ENCODE results near the gene FUT7. TPM values are rescaled to one million over a fixed set of nuclear protein-coding genes. Genes with fewer than 3 reads are reported as not detected.

Gene FUT7
- total RNA-seq, 3 donors from 2014 or later (not counting 1 experiment from before 2014, with no cell fraction given): 0.99 to 5.1 (median 3.9) TPM

GRCh38 chr9:137037483-137037882, 5.6 kb upstream of the FUT7 start:
- Mint-ChIP-seq H3K9me3 (no peaks in the 10 kb centered on the region), H3K4me1 (peaks cover 19 to 26% of the 10 kb centered on the region in 2 donors), H3K4me3 (no peak overlapping the region), H3K27ac (no peak overlapping the region), H3K27me3 (ENCODE audit: low read depth in 2 of 2) (no peaks in the 10 kb centered on the region), H3K36me3 (no peaks in the 10 kb centered on the region)
- 94% methylated on average over 10 of the region's 10 CpGs for WGBS (ENCODE audit: insufficient coverage)
- no peaks in the 10 kb centered on the region for H3K9me3 ChIP-seq (ENCODE audit: control insufficient read depth, insufficient read depth, low read length)
- no peak for DNase-seq
- intact Hi-C loops (cut with micrococcal nuclease): no loop called here
- peaks cover 33% of the 10 kb centered on the region for H3K4me1 ChIP-seq (ENCODE audit: control insufficient read depth, insufficient read depth, low read length)
- H3K27ac ChIP-seq (ENCODE audit: low read length): no peak overlapping the region
- H3K4me3 ChIP-seq (ENCODE audit: low read length): no peak overlapping the region
- H3K36me3 ChIP-seq (ENCODE audit: control insufficient read depth, insufficient read depth, low read length): no peaks in the 10 kb centered on the region
- ATAC-seq: no peak
- no peak for TF ChIP-seq CTCF (IDR thresholded peaks at IDR 0.05)
- H3K27me3 ChIP-seq (ENCODE audit: control insufficient read depth, insufficient read depth, low read length): peaks cover 3% of the 10 kb centered on the region

- no peak for DNase-seq
- H3K36me3 ChIP-seq (ENCODE audit: control insufficient read depth, insufficient read depth, low read length): no peaks in the 10 kb centered on the region
- no peak overlapping the region for H3K27ac Mint-ChIP-seq
- no peak overlapping the region for H3K4me3 ChIP-seq (ENCODE audit: low read length)
- ATAC-seq: no peak
- intact Hi-C loops (cut with micrococcal nuclease): no loop called here
- H3K9me3 Mint-ChIP-seq: no peaks in the 10 kb centered on the region
- H3K27ac ChIP-seq (ENCODE audit: low read length): no peak overlapping the region
- peaks cover 3% of the 10 kb centered on the region for H3K27me3 ChIP-seq (ENCODE audit: control insufficient read depth, insufficient read depth, low read length)
- WGBS (ENCODE audit: insufficient coverage): 86% methylated on average over 13 of the region's 13 CpGs
- H3K4me1 ChIP-seq (ENCODE audit: control insufficient read depth, insufficient read depth, low read length): peaks cover 37% of the 10 kb centered on the region
- TF ChIP-seq CTCF (IDR thresholded peaks at IDR 0.05): no peak
- H3K4me1 Mint-ChIP-seq: peaks cover 22 to 31% of the 10 kb centered on the region in 2 donors
- H3K4me3 Mint-ChIP-seq: no peak overlapping the region
- no peaks in the 10 kb centered on the region for H3K9me3 ChIP-seq (ENCODE audit: control insufficient read depth, insufficient read depth, low read length)
- no peaks in the 10 kb centered on the region for H3K36me3 Mint-ChIP-seq
- H3K27me3 Mint-ChIP-seq (ENCODE audit: low read depth in 2 of 2): no peaks in the 10 kb centered on the region
Observed at GRCh38 chr9:137037035-137037434, 5.1 kb upstream of the FUT7 start.

GRCh38 chr9:137035937-137036336, 4.0 kb upstream of the FUT7 start:
- TF ChIP-seq CTCF (IDR thresholded peaks at IDR 0.05): no peak
- Histone ChIP-seq H3K27me3 (ENCODE audit: control insufficient read depth, insufficient read depth, low read length) (no peaks in the 10 kb centered on the region), H3K4me1 (ENCODE audit: control insufficient read depth, insufficient read depth, low read length) (peaks cover 48% of the 10 kb centered on the region), H3K27ac (ENCODE audit: low read length) (no peak overlapping the region), H3K36me3 (ENCODE audit: control insufficient read depth, insufficient read depth, low read length) (no peaks in the 10 kb centered on the region), H3K4me3 (ENCODE audit: low read length) (no peak overlapping the region), H3K9me3 (ENCODE audit: control insufficient read depth, insufficient read depth, low read length) (no peaks in the 10 kb centered on the region)
- no peak for ATAC-seq
- Mint-ChIP-seq H3K4me1 (peaks cover 24 to 38% of the 10 kb centered on the region in 2 donors), H3K36me3 (no peaks in the 10 kb centered on the region), H3K27ac (no peak overlapping the region), H3K4me3 (no peak overlapping the region), H3K9me3 (no peaks in the 10 kb centered on the region), H3K27me3 (ENCODE audit: low read depth in 2 of 2) (no peaks in the 10 kb centered on the region)
- intact Hi-C loops (cut with micrococcal nuclease): loop anchor here (1.0 to 2.0 kb wide), 4 partner anchors 37 to 248 kb away; partner anchors contain the start of gene AJM1
- DNase-seq: no peak
- 91% methylated on average over 8 of the region's 8 CpGs for WGBS (ENCODE audit: insufficient coverage)

DNA sequence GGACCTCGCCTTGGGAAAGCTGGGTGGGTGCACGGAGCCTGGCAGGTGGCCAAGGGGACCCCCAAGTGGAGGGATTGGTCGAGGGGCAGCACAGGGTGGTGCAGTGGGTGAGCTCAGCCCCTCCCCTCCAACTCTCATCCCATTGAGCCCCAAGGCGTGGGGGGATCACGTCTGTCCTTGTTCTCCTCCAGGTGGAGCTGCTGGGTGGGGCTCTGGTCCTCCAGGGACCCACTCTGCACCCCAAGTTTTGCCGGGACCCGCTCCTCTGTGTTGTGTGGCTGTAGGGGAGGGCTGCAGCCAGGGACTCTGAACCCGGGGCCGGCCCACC, 3.6 kb upstream of the FUT7 start:
- no peak for DNase-seq
- 39% methylated on average over 9 of the region's 9 CpGs for WGBS (ENCODE audit: insufficient coverage)
- TF ChIP-seq CTCF (IDR thresholded peaks at IDR 0.05): peak; percentile 43
- H3K4me1 ChIP-seq (ENCODE audit: control insufficient read depth, insufficient read depth, low read length): peaks cover 53% of the 10 kb centered on the region
- H3K9me3 ChIP-seq (ENCODE audit: control insufficient read depth, insufficient read depth, low read length): no peaks in the 10 kb centered on the region
- no peaks in the 10 kb centered on the region for H3K36me3 ChIP-seq (ENCODE audit: control insufficient read depth, insufficient read depth, low read length)
- Mint-ChIP-seq H3K9me3 (no peaks in the 10 kb centered on the region), H3K36me3 (no peaks in the 10 kb centered on the region), H3K27me3 (ENCODE audit: low read depth in 2 of 2) (no peaks in the 10 kb centered on the region), H3K4me3 (peak overlapping the region; percentile 81), H3K4me1 (peaks cover 28 to 42% of the 10 kb centered on the region in 2 donors), H3K27ac (peak overlapping the region; percentile 76 to 83)
- H3K4me3 ChIP-seq (ENCODE audit: low read length): no peak overlapping the region
- no peak overlapping the region for H3K27ac ChIP-seq (ENCODE audit: low read length)
- ATAC-seq: no peak
- H3K27me3 ChIP-seq (ENCODE audit: control insufficient read depth, insufficient read depth, low read length): no peaks in the 10 kb centered on the region
- intact Hi-C loops (cut with micrococcal nuclease): loop anchor here (1.0 to 2.0 kb wide), 4 partner anchors 37 to 247 kb away; partner anchors contain the start of gene AJM1

Data from natural killer cell (primary cell).